OCI-LY1 (cell line): ENCODE measurements around the gene AKAP3.

Experiments
- H2AFZ ChIP-seq: fragments of 200-600 bp; sonication (generic), shearing (Covaris generic); 2 replicates; pipeline ENCODE4 v1.6.0; 2014; ENCODE audit warnings: antibody characterized with exemption, mild to moderate bottlenecking, low read length
- H3F3A ChIP-seq: fragments of 200-600 bp; sonication (generic), shearing (Covaris generic); 2 replicates; pipeline ENCODE4 v1.6.0; 2014; ENCODE audit warnings: mild to moderate bottlenecking, antibody characterized with exemption, low read length, moderate library complexity; ENCODE audit not compliant: insufficient read depth
- H3K27ac ChIP-seq: fragments of 200-600 bp; sonication (generic); 2 replicates; pipeline ENCODE4 v1.5.1; 2014; ENCODE audit warnings: low read length, mixed run types, mild to moderate bottlenecking, low read depth; ENCODE audit not compliant: poor library complexity, severe bottlenecking
- H3K27me3 ChIP-seq: fragments of 200-600 bp; sonication (generic); 2 replicates; pipeline ENCODE4 v1.6.0; 2014; ENCODE audit warnings: antibody characterized with exemption, mild to moderate bottlenecking, low read length, moderate library complexity; ENCODE audit not compliant: insufficient read depth
- H3K36me3 ChIP-seq: fragments of 200-600 bp; sonication (generic); 2 replicates; pipeline ENCODE4 v1.6.1; 2014; ENCODE audit warnings: mild to moderate bottlenecking, antibody characterized with exemption, low read length, moderate library complexity, mixed read lengths; ENCODE audit not compliant: insufficient read depth
- H3K4me1 ChIP-seq: fragments of 200-600 bp; sonication (generic); 2 replicates; pipeline ENCODE4 v1.5.1; 2014; ENCODE audit warnings: mild to moderate bottlenecking, low read length, moderate library complexity; ENCODE audit not compliant: insufficient read depth, severe bottlenecking
- H3K4me2 ChIP-seq: fragments of 200-600 bp; sonication (generic), shearing (Covaris generic); 2 replicates; pipeline ENCODE4 v1.6.1; 2014; ENCODE audit warnings: low read length
- H3K4me3 ChIP-seq: fragments of 200-600 bp; sonication (generic); 2 replicates; pipeline ENCODE4 v1.5.1; 2014; ENCODE audit warnings: low read length, low read depth, mild to moderate bottlenecking, mixed read lengths; ENCODE audit not compliant: poor library complexity, severe bottlenecking
- H3K79me2 ChIP-seq: fragments of 200-600 bp; shearing (Covaris generic); 2 replicates; pipeline ENCODE4 v1.6.1; 2016; ENCODE audit warnings: mixed run types, low read length, mixed read lengths; ENCODE audit not compliant: insufficient read depth
- H3K9ac ChIP-seq: fragments of 200-600 bp; sonication (generic), shearing (Covaris generic); 2 replicates; pipeline ENCODE4 v1.6.1; 2014; ENCODE audit warnings: mild to moderate bottlenecking, low read length, mixed read lengths
- H3K9me2 ChIP-seq: fragments of 200-600 bp; sonication (generic), shearing (Covaris generic); 2 replicates; pipeline ENCODE4 v1.6.1; 2014; ENCODE audit warnings: low read depth, mild to moderate bottlenecking, low read length, mixed read lengths
- H3K9me3 ChIP-seq: fragments of 200-600 bp; shearing (Covaris generic); 2 replicates; pipeline ENCODE4 v1.6.1; 2014; ENCODE audit warnings: low read length, mixed read lengths
- H4K20me1 ChIP-seq: fragments of 200-600 bp; sonication (generic), shearing (Covaris generic); 2 replicates; pipeline ENCODE4 v1.6.0; 2016; ENCODE audit warnings: mild to moderate bottlenecking, low read length; ENCODE audit not compliant: insufficient read depth
- EZH2 ChIP-seq: fragments of 200-600 bp; sonication (generic), shearing (Covaris generic); IDR thresholded peaks from 2 replicates; pipeline ENCODE4 v1.8.0; 2017; ENCODE audit warnings: borderline replicate concordance, mixed run types, mild to moderate bottlenecking, antibody characterized with exemption, low read length, moderate library complexity, mixed read lengths
- TF ChIP-seq, protein P1 (sequence below): fragments of 200-600 bp; sonication (generic), shearing (Covaris generic); IDR thresholded peaks from 2 replicates; pipeline ENCODE4 v1.5.1; 2017; ENCODE audit warnings: mild to moderate bottlenecking, antibody characterized with exemption, low read length, moderate library complexity, mixed read lengths

The AKAP3 gene

DNA sequence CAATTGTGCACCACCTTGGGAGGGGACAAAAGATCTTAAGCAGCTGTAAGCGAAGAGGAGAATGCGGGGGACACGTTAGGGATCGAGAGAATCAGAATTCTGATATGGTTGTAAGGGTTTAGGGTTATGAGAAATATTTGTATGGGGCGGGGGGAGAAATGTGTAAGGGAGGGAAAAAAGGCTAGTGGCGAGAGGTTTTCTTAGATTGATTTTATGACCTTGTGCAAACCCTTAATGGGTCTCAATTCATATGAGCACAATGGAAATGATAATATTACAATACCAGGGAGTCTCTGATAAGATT is 459 bp upstream of the AKAP3 start:
- TF ChIP-seq EZH2, result no peak

GRCh38 chr12:4648104-4648500 is 749 bp downstream of the AKAP3 start:
- H3K36me3 ChIP-seq, result no peaks in the 10 kb centered on the region
- H4K20me1 ChIP-seq, result no peaks in the 10 kb centered on the region
- H3F3A ChIP-seq, result no peaks in the 10 kb centered on the region
- H3K4me1 ChIP-seq, result peaks cover 24% of the 10 kb centered on the region
- H3K9me2 ChIP-seq, result no peaks in the 10 kb centered on the region
- H2AFZ ChIP-seq, result peak overlapping the region; percentile 66; the same call in 1 of the 2 replicates
- TF ChIP-seq EZH2, result no peak
- TF ChIP-seq, protein P1, sequence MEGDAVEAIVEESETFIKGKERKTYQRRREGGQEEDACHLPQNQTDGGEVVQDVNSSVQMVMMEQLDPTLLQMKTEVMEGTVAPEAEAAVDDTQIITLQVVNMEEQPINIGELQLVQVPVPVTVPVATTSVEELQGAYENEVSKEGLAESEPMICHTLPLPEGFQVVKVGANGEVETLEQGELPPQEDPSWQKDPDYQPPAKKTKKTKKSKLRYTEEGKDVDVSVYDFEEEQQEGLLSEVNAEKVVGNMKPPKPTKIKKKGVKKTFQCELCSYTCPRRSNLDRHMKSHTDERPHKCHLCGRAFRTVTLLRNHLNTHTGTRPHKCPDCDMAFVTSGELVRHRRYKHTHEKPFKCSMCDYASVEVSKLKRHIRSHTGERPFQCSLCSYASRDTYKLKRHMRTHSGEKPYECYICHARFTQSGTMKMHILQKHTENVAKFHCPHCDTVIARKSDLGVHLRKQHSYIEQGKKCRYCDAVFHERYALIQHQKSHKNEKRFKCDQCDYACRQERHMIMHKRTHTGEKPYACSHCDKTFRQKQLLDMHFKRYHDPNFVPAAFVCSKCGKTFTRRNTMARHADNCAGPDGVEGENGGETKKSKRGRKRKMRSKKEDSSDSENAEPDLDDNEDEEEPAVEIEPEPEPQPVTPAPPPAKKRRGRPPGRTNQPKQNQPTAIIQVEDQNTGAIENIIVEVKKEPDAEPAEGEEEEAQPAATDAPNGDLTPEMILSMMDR, result no peak
- H3K9me3 ChIP-seq, result no peaks in the 10 kb centered on the region
- H3K79me2 ChIP-seq, result peaks cover 33% of the 10 kb centered on the region
- peak overlapping the region; percentile 96 for H3K4me3 ChIP-seq
- no peaks in the 10 kb centered on the region for H3K27me3 ChIP-seq
- peak overlapping the region; percentile 94 for H3K9ac ChIP-seq
- H3K4me2 ChIP-seq, result peak overlapping the region; percentile 95
- no peak overlapping the region for H3K27ac ChIP-seq

More for the DNA sequence above, 459 bp upstream of the AKAP3 start:
- Histone ChIP-seq H3K27ac (peak overlapping the region; percentile 39), H3K27me3 (no peaks in the 10 kb centered on the region), H3K9ac (peak overlapping the region; percentile 94), H3K9me2 (no peaks in the 10 kb centered on the region), H3K9me3 (no peaks in the 10 kb centered on the region), H3F3A (no peaks in the 10 kb centered on the region), H3K36me3 (peaks cover 3% of the 10 kb centered on the region; the same call in 1 of the 2 replicates), H3K4me2 (peak overlapping the region; percentile 95), H3K4me3 (peak overlapping the region; percentile 96), H4K20me1 (no peaks in the 10 kb centered on the region), H3K4me1 (peaks cover 24% of the 10 kb centered on the region), H2AFZ (peak overlapping the region; percentile 66), H3K79me2 (peaks cover 35% of the 10 kb centered on the region)

GRCh38 chr12:4645023-4645422 is 3.8 kb downstream of the AKAP3 start:
- Histone ChIP-seq H2AFZ (no peak overlapping the region), H3K4me1 (peaks cover 16% of the 10 kb centered on the region), H3K79me2 (peaks cover 9% of the 10 kb centered on the region), H3K4me2 (no peak overlapping the region), H3K4me3 (no peak overlapping the region), H3K36me3 (no peaks in the 10 kb centered on the region), H3K27me3 (no peaks in the 10 kb centered on the region), H3K9me3 (no peaks in the 10 kb centered on the region), H3K9ac (no peak overlapping the region), H3F3A (no peaks in the 10 kb centered on the region), H4K20me1 (no peaks in the 10 kb centered on the region), H3K27ac (no peak overlapping the region), H3K9me2 (no peaks in the 10 kb centered on the region)
- TF ChIP-seq, protein P1, result no peak

GRCh38 chr12:4643747-4644146 is 5.1 kb downstream of the AKAP3 start:
- no peaks in the 10 kb centered on the region for H3K27me3 ChIP-seq
- H3K27ac ChIP-seq, result no peak overlapping the region
- H2AFZ ChIP-seq, result no peak overlapping the region
- no peaks in the 10 kb centered on the region for H3K79me2 ChIP-seq
- no peak overlapping the region for H3K9ac ChIP-seq
- H3F3A ChIP-seq, result no peaks in the 10 kb centered on the region
- H3K4me3 ChIP-seq, result no peak overlapping the region
- no peaks in the 10 kb centered on the region for H3K9me3 ChIP-seq
- peaks cover 10% of the 10 kb centered on the region for H3K4me1 ChIP-seq
- H3K36me3 ChIP-seq, result no peaks in the 10 kb centered on the region
- no peaks in the 10 kb centered on the region for H4K20me1 ChIP-seq
- TF ChIP-seq, protein P1, result no peak
- no peak for TF ChIP-seq EZH2
- no peak overlapping the region for H3K4me2 ChIP-seq
- H3K9me2 ChIP-seq, result no peaks in the 10 kb centered on the region
